Fibroblast of lung (primary cell): ENCODE measurements around the gene SYNE1. TPM values are rescaled to one million over a fixed set of nuclear protein-coding genes. Genes with fewer than 3 reads are reported as not detected.

Experiments
- DNase-seq, 2 donors: peaks; one replicate each; pipeline versions ENCODE4 v3.0.0 to v3.0.0-alpha.2; 2010; ENCODE audit warnings: low read depth in 2 of 2
- H2AFZ ChIP-seq: 2 replicates; pipeline ENCODE4 v1.5.1; 2012; ENCODE audit warnings: low read length, control low read depth, inconsistent platforms
- H3K27ac ChIP-seq: 2 replicates; pipeline ENCODE4 v1.5.1; 2011; ENCODE audit warnings: low read length, control low read depth; ENCODE audit not compliant: insufficient read depth
- H3K27me3 ChIP-seq: 2 replicates; pipeline ENCODE4 v1.5.1; 2011; ENCODE audit warnings: mild to moderate bottlenecking, low read length; ENCODE audit not compliant: control insufficient read depth, insufficient read depth
- H3K36me3 ChIP-seq: 2 replicates; pipeline ENCODE4 v1.5.1; 2011; ENCODE audit warnings: low read length; ENCODE audit not compliant: control insufficient read depth, insufficient read depth
- H3K4me1 ChIP-seq: 2 replicates; pipeline ENCODE4 v1.5.1; 2011; ENCODE audit warnings: low read length; ENCODE audit not compliant: control insufficient read depth, insufficient read depth; ENCODE audit errors: extremely low read depth
- H3K4me2 ChIP-seq: 2 replicates; pipeline ENCODE4 v1.5.1; 2011; ENCODE audit warnings: low read length, control low read depth; ENCODE audit not compliant: insufficient read depth; ENCODE audit errors: extremely low read depth
- H3K4me3 ChIP-seq, 4 experiments: fragments of 200-600 bp in 1 of 4; sonication (generic) in 1 of 4; replicated peaks in 1 of 4; 2 replicates each; pipeline ENCODE4 v1.5.1; 2011 to 2016; ENCODE audit warnings: low read length in 4 of 4, low read depth in 3 of 4, mild to moderate bottlenecking in 3 of 4, control low read depth in 2 of 4, inconsistent platforms in 1 of 4, mixed read lengths in 1 of 4; ENCODE audit not compliant: insufficient read depth in 1 of 4; ENCODE audit errors: control extremely low read depth in 1 of 4
- H3K79me2 ChIP-seq: 2 replicates; pipeline ENCODE4 v1.5.1; 2012; ENCODE audit warnings: mild to moderate bottlenecking, low read length, inconsistent platforms; ENCODE audit not compliant: control insufficient read depth, insufficient read depth
- H3K9ac ChIP-seq: 2 replicates; pipeline ENCODE4 v1.5.1; 2011; ENCODE audit warnings: mild to moderate bottlenecking, low read length, control low read depth; ENCODE audit not compliant: insufficient read depth
- H3K9me3 ChIP-seq: 2 replicates; pipeline ENCODE4 v1.5.1; 2012; ENCODE audit warnings: low read depth, low read length; ENCODE audit not compliant: control insufficient read depth, insufficient read depth
- H4K20me1 ChIP-seq: 2 replicates; pipeline ENCODE4 v1.5.1; 2011; ENCODE audit warnings: low read length; ENCODE audit not compliant: control insufficient read depth, insufficient read depth; ENCODE audit errors: extremely low read depth
- EZH2 ChIP-seq: IDR thresholded peaks from 2 replicates; pipeline ENCODE4 v1.5.1; 2012; ENCODE audit warnings: low read length, control low read depth, mild to moderate bottlenecking; ENCODE audit errors: missing control alignments
- polyA plus RNA-seq, 2 donors: library from polyadenylated mRNA; depleted of rRNA in 1 of 2; stranded (reverse) in 1 of 2; unstranded in 1 of 2; fragments of >200 nt; gene quantifications; 2 replicates each; pipeline ENCODE4 v1.2.1, GENCODE V29; 2011 to 2012; ENCODE audit warnings: missing spikeins in 1 of 2
- total RNA-seq: library from RNA; depleted of rRNA; stranded (reverse); fragments of >200 nt; gene quantifications from 2 replicates; pipeline ENCODE4 v1.2.1, GENCODE V29; 2014
- TF ChIP-seq, protein P1 (sequence below), 2 donors: IDR thresholded peaks in 1 of 2; conservative IDR thresholded peaks in 1 of 2; 1 replicate in 1 of 2; 2 replicates in 1 of 2; pipeline ENCODE4 v1.5.1; 2011 to 2012; ENCODE audit warnings: low read length in 2 of 2, control low read depth in 1 of 2, inconsistent platforms in 1 of 2, low read depth in 1 of 2, mild to moderate bottlenecking in 1 of 2

The SYNE1 gene
- total and polyA plus RNA-seq, 2 donors (not counting 1 experiment from before 2014, with no cell fraction given), result 21.7 to 219 TPM

DNA sequence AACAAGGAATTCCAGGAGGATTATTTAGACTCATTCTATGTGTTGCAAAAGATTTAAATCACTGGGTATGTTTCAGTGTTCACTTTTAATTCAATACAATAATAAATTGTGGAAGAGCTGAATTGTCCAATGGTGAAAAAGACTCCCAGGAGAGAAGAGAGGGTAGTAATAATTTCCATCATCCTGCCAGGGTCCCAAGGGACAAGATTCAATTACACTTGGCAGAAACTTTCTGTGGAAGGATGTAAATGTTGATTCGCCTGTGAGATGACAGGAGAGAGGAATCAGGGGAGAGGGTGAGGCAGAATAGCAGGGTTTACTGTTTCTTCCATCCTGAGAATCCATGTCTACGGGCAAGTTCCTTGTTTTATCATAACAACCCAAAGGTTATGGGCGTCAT is 487.0 kb downstream of the SYNE1 start:
- peaks cover 4% of the 10 kb centered on the region for H3K36me3 ChIP-seq
- H3K4me1 ChIP-seq, result peaks cover 5% of the 10 kb centered on the region
- H4K20me1 ChIP-seq, result no peaks in the 10 kb centered on the region
- H3K79me2 ChIP-seq, result no peaks in the 10 kb centered on the region
- no peak overlapping the region for H3K4me3 ChIP-seq
- H3K4me2 ChIP-seq, result no peak overlapping the region
- no peaks in the 10 kb centered on the region for H3K27me3 ChIP-seq
- no peak for TF ChIP-seq EZH2
- TF ChIP-seq, protein P1, sequence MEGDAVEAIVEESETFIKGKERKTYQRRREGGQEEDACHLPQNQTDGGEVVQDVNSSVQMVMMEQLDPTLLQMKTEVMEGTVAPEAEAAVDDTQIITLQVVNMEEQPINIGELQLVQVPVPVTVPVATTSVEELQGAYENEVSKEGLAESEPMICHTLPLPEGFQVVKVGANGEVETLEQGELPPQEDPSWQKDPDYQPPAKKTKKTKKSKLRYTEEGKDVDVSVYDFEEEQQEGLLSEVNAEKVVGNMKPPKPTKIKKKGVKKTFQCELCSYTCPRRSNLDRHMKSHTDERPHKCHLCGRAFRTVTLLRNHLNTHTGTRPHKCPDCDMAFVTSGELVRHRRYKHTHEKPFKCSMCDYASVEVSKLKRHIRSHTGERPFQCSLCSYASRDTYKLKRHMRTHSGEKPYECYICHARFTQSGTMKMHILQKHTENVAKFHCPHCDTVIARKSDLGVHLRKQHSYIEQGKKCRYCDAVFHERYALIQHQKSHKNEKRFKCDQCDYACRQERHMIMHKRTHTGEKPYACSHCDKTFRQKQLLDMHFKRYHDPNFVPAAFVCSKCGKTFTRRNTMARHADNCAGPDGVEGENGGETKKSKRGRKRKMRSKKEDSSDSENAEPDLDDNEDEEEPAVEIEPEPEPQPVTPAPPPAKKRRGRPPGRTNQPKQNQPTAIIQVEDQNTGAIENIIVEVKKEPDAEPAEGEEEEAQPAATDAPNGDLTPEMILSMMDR (conservative IDR thresholded peaks at IDR 0.05 in 1 of 2, IDR thresholded peaks at IDR 0.05 in 1 of 2; ENCODE audit: low read depth in 1 of 2, low read length in 2 of 2), result no peak
- no peaks in the 10 kb centered on the region for H3K9me3 ChIP-seq
- no peak overlapping the region for H2AFZ ChIP-seq
- H3K9ac ChIP-seq, result no peak overlapping the region
- DNase-seq, result no peak
- H3K27ac ChIP-seq, result no peak overlapping the region

DNA sequence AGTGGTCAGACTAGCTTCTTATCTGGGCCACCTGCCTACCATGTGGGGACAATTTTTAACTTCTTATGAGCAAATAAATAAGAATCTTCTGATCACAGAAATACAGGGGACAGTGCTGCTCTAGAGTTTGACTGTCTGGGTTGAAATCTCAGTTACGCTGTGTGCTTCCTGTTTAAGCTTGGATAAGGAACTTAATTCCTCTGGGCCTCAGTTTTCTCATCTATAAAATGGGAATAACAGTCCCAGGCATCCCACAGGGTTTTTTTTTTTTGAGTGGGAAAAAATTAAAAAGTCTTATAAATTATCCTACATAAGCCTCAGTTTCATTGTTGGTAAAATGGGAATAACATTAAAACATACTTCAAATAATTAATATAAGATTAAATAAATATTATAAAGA is 488.8 kb downstream of the SYNE1 start:
- no peaks in the 10 kb centered on the region for H3K79me2 ChIP-seq
- DNase-seq, result no peak
- peaks cover 4% of the 10 kb centered on the region for H3K36me3 ChIP-seq
- H3K9ac ChIP-seq, result no peak overlapping the region
- H3K27ac ChIP-seq, result no peak overlapping the region
- no peaks in the 10 kb centered on the region for H3K9me3 ChIP-seq
- H4K20me1 ChIP-seq, result no peaks in the 10 kb centered on the region
- no peaks in the 10 kb centered on the region for H3K27me3 ChIP-seq
- no peak for TF ChIP-seq EZH2
- TF ChIP-seq, protein P1 (conservative IDR thresholded peaks at IDR 0.05 in 1 of 2, IDR thresholded peaks at IDR 0.05 in 1 of 2; ENCODE audit: low read depth in 1 of 2, low read length in 2 of 2), result no peak
- H2AFZ ChIP-seq, result no peak overlapping the region
- peaks cover 5% of the 10 kb centered on the region for H3K4me1 ChIP-seq
- no peak overlapping the region for H3K4me2 ChIP-seq
- no peak overlapping the region for H3K4me3 ChIP-seq

DNA sequence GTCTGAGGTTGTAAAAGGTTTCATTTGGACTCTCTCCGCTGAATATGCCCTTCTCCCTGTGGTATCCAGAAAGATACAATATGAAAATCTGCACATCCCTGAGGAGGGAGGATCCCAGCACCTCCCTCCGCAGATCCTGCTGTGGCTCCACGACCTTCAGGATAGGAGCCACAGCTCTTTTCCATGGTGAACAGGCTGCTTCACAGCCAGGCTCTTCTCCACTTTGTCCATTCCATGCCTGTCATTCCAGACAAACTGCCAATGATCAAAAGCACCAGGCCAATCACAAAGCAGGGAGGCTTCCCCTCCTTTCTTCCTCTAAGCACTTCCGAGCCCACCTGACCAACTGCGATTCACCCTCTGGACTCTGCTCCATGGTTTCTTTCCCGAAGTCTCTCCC is 489.9 kb downstream of the SYNE1 start:
- Histone ChIP-seq H3K4me2 (no peak overlapping the region), H3K4me1 (peaks cover 5% of the 10 kb centered on the region), H2AFZ (no peak overlapping the region), H3K79me2 (no peaks in the 10 kb centered on the region), H3K4me3 (no peak overlapping the region), H3K27ac (no peak overlapping the region), H3K9me3 (no peaks in the 10 kb centered on the region), H3K27me3 (no peaks in the 10 kb centered on the region), H4K20me1 (no peaks in the 10 kb centered on the region), H3K36me3 (peaks cover 4% of the 10 kb centered on the region), H3K9ac (no peak overlapping the region)
- no peak for DNase-seq
- no peak for TF ChIP-seq EZH2
- TF ChIP-seq, protein P1 (conservative IDR thresholded peaks at IDR 0.05 in 1 of 2, IDR thresholded peaks at IDR 0.05 in 1 of 2; ENCODE audit: low read depth in 1 of 2, low read length in 2 of 2), result no peak
